ENCODE measurements around the gene RASAL2.

- no peak for TF ChIP-seq CTCF (IDR thresholded peaks at IDR 0.05)
- TF ChIP-seq POLR2A (IDR thresholded peaks at IDR 0.05): no peak
Measured at GRCh38 chr1:178088651-178089050, 5.3 kb upstream of the RASAL2 start.
